ENCODE measurements around the gene ANKMY1. TPM values are rescaled to one million over a fixed set of nuclear protein-coding genes. Genes with fewer than 3 reads are reported as not detected.

Gene ANKMY1, protein sequence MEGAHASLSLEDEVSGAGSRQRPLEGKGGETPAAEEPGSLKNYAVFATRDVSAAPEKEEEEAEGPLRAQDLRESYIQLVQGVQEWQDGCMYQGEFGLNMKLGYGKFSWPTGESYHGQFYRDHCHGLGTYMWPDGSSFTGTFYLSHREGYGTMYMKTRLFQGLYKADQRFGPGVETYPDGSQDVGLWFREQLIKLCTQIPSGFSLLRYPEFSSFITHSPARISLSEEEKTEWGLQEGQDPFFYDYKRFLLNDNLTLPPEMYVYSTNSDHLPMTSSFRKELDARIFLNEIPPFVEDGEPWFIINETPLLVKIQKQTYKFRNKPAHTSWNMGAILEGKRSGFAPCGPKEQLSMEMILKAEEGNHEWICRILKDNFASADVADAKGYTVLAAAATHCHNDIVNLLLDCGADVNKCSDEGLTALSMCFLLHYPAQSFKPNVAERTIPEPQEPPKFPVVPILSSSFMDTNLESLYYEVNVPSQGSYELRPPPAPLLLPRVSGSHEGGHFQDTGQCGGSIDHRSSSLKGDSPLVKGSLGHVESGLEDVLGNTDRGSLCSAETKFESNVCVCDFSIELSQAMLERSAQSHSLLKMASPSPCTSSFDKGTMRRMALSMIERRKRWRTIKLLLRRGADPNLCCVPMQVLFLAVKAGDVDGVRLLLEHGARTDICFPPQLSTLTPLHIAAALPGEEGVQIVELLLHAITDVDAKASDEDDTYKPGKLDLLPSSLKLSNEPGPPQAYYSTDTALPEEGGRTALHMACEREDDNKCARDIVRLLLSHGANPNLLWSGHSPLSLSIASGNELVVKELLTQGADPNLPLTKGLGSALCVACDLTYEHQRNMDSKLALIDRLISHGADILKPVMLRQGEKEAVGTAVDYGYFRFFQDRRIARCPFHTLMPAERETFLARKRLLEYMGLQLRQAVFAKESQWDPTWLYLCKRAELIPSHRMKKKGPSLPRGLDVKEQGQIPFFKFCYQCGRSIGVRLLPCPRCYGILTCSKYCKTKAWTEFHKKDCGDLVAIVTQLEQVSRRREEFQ
- total RNA-seq (2016; rRNA removed; fragmentation: Illumina TruSeq; extraction: Trizol) (7.3 and 11.7 TPM in 2 replicates), polyA plus RNA-seq (2011; rRNA removed) (18.8 and 20.5 TPM in 2 replicates), polyA minus RNA-seq (2011; rRNA and poly(A)+ RNA removed; ENCODE audit: low replicate concordance) (41.3 and 43.1 TPM in 2 replicates), Bru-seq, nascent RNA (percentile 69 among the genes with signal in this experiment), BruChase-seq, experiment 1, labeled RNA remaining after a 6-hour chase (percentile 61 among the genes with signal in this experiment), BruChase-seq, experiment 2, labeled RNA remaining after a 2-hour chase (percentile 73 among the genes with signal in this experiment)
- 9.7 and 12.6 TPM in 2 replicates for total RNA-seq (2016; cell fraction: cytosol; rRNA removed; fragmentation: Illumina TruSeq; extraction: Trizol; ENCODE audit: low read depth)
- total RNA-seq (2016; cell fraction: insoluble cytoplasmic fraction; rRNA removed; fragmentation: Illumina TruSeq; extraction: Trizol) = 8.8 and 12.4 TPM in 2 replicates
- 10.6 and 11.9 TPM in 2 replicates for total RNA-seq (2016; cell fraction: membrane; rRNA removed; fragmentation: Illumina TruSeq; extraction: Trizol)
- total RNA-seq (2016; cell fraction: nucleus; rRNA removed; fragmentation: Illumina TruSeq; extraction: Trizol) = 23.2 and 30.1 TPM in 2 replicates
- polyA plus RNA-seq (2011; cell fraction: cytosol; rRNA removed) = 11.7 and 12.1 TPM in 2 replicates
- 55.1 and 66.4 TPM in 2 replicates for polyA plus RNA-seq (2011; cell fraction: nucleus; rRNA removed)
- 8.0 and 8.9 TPM in 2 replicates for polyA plus RNA-seq (2012)
- 2.6 and 3.4 TPM in 2 replicates for polyA plus RNA-seq (2016; cell fraction: cytosol; fragmentation: Illumina TruSeq; extraction: Trizol; ENCODE audit: low read depth)
- polyA plus RNA-seq (2016; cell fraction: insoluble cytoplasmic fraction; fragmentation: Illumina TruSeq; extraction: Trizol; ENCODE audit: low read depth) = 7.8 and 8.8 TPM in 2 replicates
- 4.9 and 6.3 TPM in 2 replicates for polyA plus RNA-seq (2016; cell fraction: membrane; fragmentation: Illumina TruSeq; extraction: Trizol; ENCODE audit: low read depth)
- polyA plus RNA-seq (2016; cell fraction: nucleus; fragmentation: Illumina TruSeq; extraction: Trizol; ENCODE audit: insufficient read depth, low read depth) = 30.4 and 35.4 TPM in 2 replicates
- polyA minus RNA-seq (2011; cell fraction: cytosol; rRNA and poly(A)+ RNA removed) = 6.0 and 6.9 TPM in 2 replicates
- polyA minus RNA-seq (2011; cell fraction: nucleus; rRNA and poly(A)+ RNA removed) = 52.8 and 56.1 TPM in 2 replicates
- long read RNA-seq, experiment 1, partial matches to known transcripts = 0 of 5 reads
- long read RNA-seq, experiment 1, other reads (novel, unspliced or antisense) = 3 of 5 reads
- long read RNA-seq, experiment 2, full-length matches to known transcripts = 2 of 20 reads
- long read RNA-seq, experiment 2, partial matches to known transcripts = 2 of 20 reads
- long read RNA-seq, experiment 2, other reads (novel, unspliced or antisense) = 16 of 20 reads

DNA sequence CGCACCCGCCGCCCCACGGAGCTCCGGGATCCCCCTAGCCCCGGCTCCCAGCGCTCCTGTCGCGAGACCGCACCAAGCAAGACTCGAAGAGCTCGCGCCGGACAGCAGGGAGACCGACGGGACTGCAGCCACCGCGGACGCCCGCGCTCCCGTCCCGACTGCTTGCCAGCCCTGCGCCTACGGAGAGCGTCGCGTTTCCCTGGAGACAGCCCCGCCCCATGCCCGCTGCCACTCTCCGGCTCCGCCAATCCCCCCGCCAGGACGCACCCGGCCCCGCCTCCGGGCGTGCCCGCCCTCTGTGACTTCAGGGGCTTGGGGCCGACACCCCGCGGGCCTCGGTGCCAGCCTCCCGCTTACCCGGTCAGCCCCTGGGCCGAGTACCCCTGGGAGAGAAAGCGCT is at the start of gene ANKMY1:
Gene ANKMY1 (minus strand): TSS at position 181 of the 400 bp plus-strand sequence. CDS start 653 bp downstream, outside the sequence.
- DNase-seq (ENCODE audit: low spot score) (no peak), FAIRE-seq (no peak), ATAC-seq (no peak)
- BruUV-seq (replicated peaks) = no TSS peak
- no peaks in the 10 kb centered on the region for H4K20me1 ChIP-seq (ENCODE audit: insufficient read depth, low read length)
- CTCF ChIA-PET (ENCODE audit: low intra/inter-chr PET ratio, low total read pairs) = no interaction called here
- H2AFZ ChIP-seq (ENCODE audit: low read length) = no peak within 1 kb of the TSS
- H3K27ac ChIP-seq (ENCODE audit: extremely low read length, insufficient read depth, low read length) = peak within 1 kb of the TSS; percentile 29
- H3K4me2 ChIP-seq (ENCODE audit: low read depth, low read length) = no peak within 1 kb of the TSS
- peaks cover 30% of the 10 kb centered on the region for H3K79me2 ChIP-seq (ENCODE audit: insufficient read depth, low read length)
- no peaks in the 10 kb centered on the region for H3K27me3 ChIP-seq (ENCODE audit: control insufficient read depth in 1 of 2, insufficient read depth in 2 of 2, low read length in 2 of 2)
- no peaks in the 10 kb centered on the region for H3K9me3 ChIP-seq (ENCODE audit: low read length)
- POLR2A ChIA-PET = interaction anchor here (1.0 to 4.9 kb wide), 3 partner anchors 8 to 29 kb away, joined by 3 to 86 read pairs (median 12); partner anchors contain the start of gene CAPN10
- H3K36me3 ChIP-seq (replicated peaks in 1 of 2; ENCODE audit: control insufficient read depth in 1 of 2, insufficient read depth in 2 of 2, low read length in 2 of 2) = peaks cover 14 to 29% of the 10 kb centered on the region in 2 experiments
- peaks cover 45% of the 10 kb centered on the region for H3K4me1 ChIP-seq (ENCODE audit: insufficient read depth, low read length)
- no peak within 1 kb of the TSS for H3K4me3 ChIP-seq (replicated peaks in 1 of 3; ENCODE audit: insufficient read depth in 1 of 3, low read depth in 2 of 3, low read length in 3 of 3)
- intact Hi-C loops (cut with micrococcal nuclease; ENCODE audit: unreplicated experiment) = no loop called here
- 98% methylated on average over 47 of the region's 47 CpGs for WGBS (ENCODE audit: low lambda C conversion rate)
- in situ Hi-C loops (cut with HindIII; ENCODE audit: extremely low pct_ligation_motif_present, low pct_unique_long_range_greater_than_20kb) = loop anchor here (25.0 kb wide), 1 partner anchor 654 kb away; no protein-coding TSS in a partner anchor
- H3K9ac ChIP-seq (ENCODE audit: insufficient read depth, low read depth, low read length) = no peak within 1 kb of the TSS
- no peak for TF ChIP-seq NR3C1 (CRISPR knock-in tag; IDR thresholded peaks at IDR 0.05)
- TF ChIP-seq, protein P1, sequence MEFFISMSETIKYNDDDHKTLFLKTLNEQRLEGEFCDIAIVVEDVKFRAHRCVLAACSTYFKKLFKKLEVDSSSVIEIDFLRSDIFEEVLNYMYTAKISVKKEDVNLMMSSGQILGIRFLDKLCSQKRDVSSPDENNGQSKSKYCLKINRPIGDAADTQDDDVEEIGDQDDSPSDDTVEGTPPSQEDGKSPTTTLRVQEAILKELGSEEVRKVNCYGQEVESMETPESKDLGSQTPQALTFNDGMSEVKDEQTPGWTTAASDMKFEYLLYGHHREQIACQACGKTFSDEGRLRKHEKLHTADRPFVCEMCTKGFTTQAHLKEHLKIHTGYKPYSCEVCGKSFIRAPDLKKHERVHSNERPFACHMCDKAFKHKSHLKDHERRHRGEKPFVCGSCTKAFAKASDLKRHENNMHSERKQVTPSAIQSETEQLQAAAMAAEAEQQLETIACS (CRISPR knock-in tag; IDR thresholded peaks at IDR 0.05) = no peak
- TF ChIP-seq IRX3 (CRISPR knock-in tag; IDR thresholded peaks at IDR 0.05; ENCODE audit: borderline replicate concordance, low read depth) = no peak
- TF ChIP-seq, protein P2, sequence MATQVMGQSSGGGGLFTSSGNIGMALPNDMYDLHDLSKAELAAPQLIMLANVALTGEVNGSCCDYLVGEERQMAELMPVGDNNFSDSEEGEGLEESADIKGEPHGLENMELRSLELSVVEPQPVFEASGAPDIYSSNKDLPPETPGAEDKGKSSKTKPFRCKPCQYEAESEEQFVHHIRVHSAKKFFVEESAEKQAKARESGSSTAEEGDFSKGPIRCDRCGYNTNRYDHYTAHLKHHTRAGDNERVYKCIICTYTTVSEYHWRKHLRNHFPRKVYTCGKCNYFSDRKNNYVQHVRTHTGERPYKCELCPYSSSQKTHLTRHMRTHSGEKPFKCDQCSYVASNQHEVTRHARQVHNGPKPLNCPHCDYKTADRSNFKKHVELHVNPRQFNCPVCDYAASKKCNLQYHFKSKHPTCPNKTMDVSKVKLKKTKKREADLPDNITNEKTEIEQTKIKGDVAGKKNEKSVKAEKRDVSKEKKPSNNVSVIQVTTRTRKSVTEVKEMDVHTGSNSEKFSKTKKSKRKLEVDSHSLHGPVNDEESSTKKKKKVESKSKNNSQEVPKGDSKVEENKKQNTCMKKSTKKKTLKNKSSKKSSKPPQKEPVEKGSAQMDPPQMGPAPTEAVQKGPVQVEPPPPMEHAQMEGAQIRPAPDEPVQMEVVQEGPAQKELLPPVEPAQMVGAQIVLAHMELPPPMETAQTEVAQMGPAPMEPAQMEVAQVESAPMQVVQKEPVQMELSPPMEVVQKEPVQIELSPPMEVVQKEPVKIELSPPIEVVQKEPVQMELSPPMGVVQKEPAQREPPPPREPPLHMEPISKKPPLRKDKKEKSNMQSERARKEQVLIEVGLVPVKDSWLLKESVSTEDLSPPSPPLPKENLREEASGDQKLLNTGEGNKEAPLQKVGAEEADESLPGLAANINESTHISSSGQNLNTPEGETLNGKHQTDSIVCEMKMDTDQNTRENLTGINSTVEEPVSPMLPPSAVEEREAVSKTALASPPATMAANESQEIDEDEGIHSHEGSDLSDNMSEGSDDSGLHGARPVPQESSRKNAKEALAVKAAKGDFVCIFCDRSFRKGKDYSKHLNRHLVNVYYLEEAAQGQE (IDR thresholded peaks at IDR 0.05; ENCODE audit: borderline replicate concordance in 1 of 2, low read depth in 1 of 2, low read length in 2 of 2) = no peak
- TF ChIP-seq, protein P3, sequence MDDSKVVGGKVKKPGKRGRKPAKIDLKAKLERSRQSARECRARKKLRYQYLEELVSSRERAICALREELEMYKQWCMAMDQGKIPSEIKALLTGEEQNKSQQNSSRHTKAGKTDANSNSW (CRISPR knock-in tag; IDR thresholded peaks at IDR 0.05; ENCODE audit: borderline replicate concordance) = no peak
- peak; percentile 51 for TF ChIP-seq AGO2 (optimal IDR thresholded peaks at IDR 0.05; ENCODE audit: low read depth, low read length)
- TF ChIP-seq ZNF703 (CRISPR knock-in tag; IDR thresholded peaks at IDR 0.05; ENCODE audit: borderline replicate concordance) = no peak
- no peak for TF ChIP-seq SMAD9 (CRISPR knock-in tag; IDR thresholded peaks at IDR 0.05)
- no peak for TF ChIP-seq ZNF207 (IDR thresholded peaks at IDR 0.05; ENCODE audit: borderline replicate concordance)
- TF ChIP-seq ZFP36L1 (CRISPR knock-in tag; IDR thresholded peaks at IDR 0.05) = no peak

Data from HepG2 (cell line).